MV-4-11 (cell line): ENCODE results near the gene TP73.

Experiments used
- DNase-seq: peaks from one replicate; lab custom pipeline; 2025; lab: John Stamatoyannopoulos, UW

Gene TP73

GRCh38 chr1:3689138-3689750 lies 36.9 kb downstream of the TP73 start:
- DNase-seq, result no peak

GRCh38 chr1:3690282-3691065 lies 38.2 kb downstream of the TP73 start:
- DNase-seq, result no peak

GRCh38 chr1:3691421-3692204 lies 39.3 kb downstream of the TP73 start:
- DNase-seq, result no peak

- no peak for DNase-seq
Observed at GRCh38 chr1:3692598-3692997, 40.3 kb downstream of the TP73 start.

GRCh38 chr1:3693321-3693720 lies 41.0 kb downstream of the TP73 start:
- no peak for DNase-seq

GRCh38 chr1:3695326-3696217 lies 43.3 kb downstream of the TP73 start:
- no peak for DNase-seq

- DNase-seq, result no peak
Observed at GRCh38 chr1:3696689-3697088, 44.4 kb downstream of the TP73 start.

GRCh38 chr1:3697104-3697503 lies 44.8 kb downstream of the TP73 start:
- no peak for DNase-seq

- DNase-seq, result no peak
Observed at GRCh38 chr1:3697810-3698209, 45.5 kb downstream of the TP73 start.

- DNase-seq, result no peak
Observed at GRCh38 chr1:3698660-3699408, 46.5 kb downstream of the TP73 start.

GRCh38 chr1:3699596-3699995 lies 47.3 kb downstream of the TP73 start:
- no peak for DNase-seq

- no peak for DNase-seq
Observed at GRCh38 chr1:3700631-3701030, 48.3 kb downstream of the TP73 start.

- no peak for DNase-seq
Observed at GRCh38 chr1:3702528-3702927, 50.2 kb downstream of the TP73 start.

- DNase-seq, result no peak
Observed at GRCh38 chr1:3702990-3703728, 50.8 kb downstream of the TP73 start.

- DNase-seq, result no peak
Observed at GRCh38 chr1:3703786-3704371, 51.6 kb downstream of the TP73 start.

- no peak for DNase-seq
Observed at GRCh38 chr1:3705341-3705950, 53.1 kb downstream of the TP73 start.

- no peak for DNase-seq
Observed at GRCh38 chr1:3706651-3707297, 54.5 kb downstream of the TP73 start.

GRCh38 chr1:3707298-3707938 lies 55.1 kb downstream of the TP73 start:
- no peak for DNase-seq

GRCh38 chr1:3707939-3708328 lies 55.6 kb downstream of the TP73 start:
- DNase-seq, result no peak
